ENCODE measurements around the gene DXO. TPM values are rescaled to one million over a fixed set of nuclear protein-coding genes. Genes with fewer than 3 reads are reported as not detected.
"Not testable (repeated sequence)": the region's sequence is repeated elsewhere in the genome, so short reads cannot be mapped to it uniquely, and the experiment has no call there.

The DXO gene
- total RNA-seq (10 to 100 TPM; 30.0 to 31.1 TPM), total RNA-seq (6.0 to 70.2 (median 21.7) reads per million in 172 experiments)
- 15.8 TPM for polyA plus RNA-seq (2013, experiment 1 of 2)
- 25.3 TPM for polyA plus RNA-seq (2013, experiment 2 of 2)

DNA sequence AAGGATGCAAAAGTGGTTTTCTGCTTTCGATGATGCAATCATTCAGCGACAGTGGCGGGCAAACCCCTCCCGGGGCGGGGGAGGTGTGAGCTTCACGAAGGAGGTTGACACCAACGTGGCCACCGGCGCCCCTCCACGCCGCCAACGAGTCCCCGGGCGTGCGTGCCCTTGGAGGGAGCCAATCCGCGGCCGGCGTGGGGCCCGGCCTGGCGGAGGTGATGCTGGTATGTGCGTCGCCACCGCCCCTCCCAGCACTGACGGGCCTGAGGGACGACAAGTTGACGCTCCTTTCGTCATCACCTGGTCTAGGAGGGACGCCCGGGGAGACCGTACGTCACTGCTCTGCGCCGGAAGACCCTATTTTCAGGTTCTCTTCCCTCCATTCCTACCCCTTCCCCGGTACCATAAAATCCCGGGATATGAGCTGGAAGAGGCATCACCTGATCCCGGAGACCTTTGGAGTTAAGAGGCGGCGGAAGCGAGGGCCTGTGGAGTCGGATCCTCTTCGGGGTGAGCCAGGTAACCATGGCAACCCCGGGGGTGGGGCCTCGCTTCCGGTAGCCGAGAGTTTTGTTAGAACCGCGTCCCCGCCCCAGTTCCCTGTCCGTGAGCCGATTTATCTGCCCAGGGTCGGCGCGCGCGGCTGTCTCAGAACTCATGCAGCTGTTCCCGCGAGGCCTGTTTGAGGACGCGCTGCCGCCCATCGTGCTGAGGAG lies at the start of gene DXO:
Gene DXO (minus strand): TSS at position 146 of the 716 bp plus-strand sequence. CDS start 463 bp downstream, outside the sequence.
- H3K36me3 Mint-ChIP-seq (ENCODE audit: low read depth): peaks cover 60% of the 10 kb centered on the region
- ATAC-seq (ENCODE audit: poor library complexity) (peak; percentile 91), DNase-seq (peak; percentile 87 to 99 (median 95))
- ChIA-PET POLR2A (interaction anchor here (0.6 to 6.7 kb wide), 28 partner anchors 8 to 1911 kb away, joined by 3 to 102 read pairs (median 4); partner anchors contain the start of genes APOM, ATF6B, BAG6 and CUTA), CTCF (interaction anchor here (1.0 to 1.5 kb wide), 2 partner anchors 20 to 74 kb away, joined by 4 to 7 read pairs; no protein-coding TSS in a partner anchor)
- H3K9me3 ChIP-seq (ENCODE audit: control insufficient read depth in 1 of 2, insufficient read depth in 1 of 2, low read length in 2 of 2): no peaks in the 10 kb centered on the region
- H3K36me3 ChIP-seq (ENCODE audit: insufficient read depth, low read length): peaks cover 35% of the 10 kb centered on the region
- peak within 1 kb of the TSS; percentile 84 for H3K4me3 ChIP-seq (ENCODE audit: low read length)
- H3K27ac Mint-ChIP-seq: peak within 1 kb of the TSS; percentile 100
- no peaks in the 10 kb centered on the region for H3K9me3 Mint-ChIP-seq
- peaks cover 6% of the 10 kb centered on the region for H3K27me3 Mint-ChIP-seq
- intact Hi-C loops (cut with DNase I, micrococcal nuclease): loop anchor here (1.0 to 10.0 kb wide), 3 partner anchors 13 to 817 kb away; partner anchors contain the start of genes SKIC2 (in 2 of the 2), AGPAT1 (in 1 of the 2), CCHCR1 (in 1 of the 2) and RNF5 (in 1 of the 2)
- no peaks in the 10 kb centered on the region for H3K27me3 ChIP-seq (ENCODE audit: control insufficient read depth in 1 of 2, insufficient read depth in 2 of 2, low read length in 2 of 2)
- TF ChIP-seq, protein P1, sequence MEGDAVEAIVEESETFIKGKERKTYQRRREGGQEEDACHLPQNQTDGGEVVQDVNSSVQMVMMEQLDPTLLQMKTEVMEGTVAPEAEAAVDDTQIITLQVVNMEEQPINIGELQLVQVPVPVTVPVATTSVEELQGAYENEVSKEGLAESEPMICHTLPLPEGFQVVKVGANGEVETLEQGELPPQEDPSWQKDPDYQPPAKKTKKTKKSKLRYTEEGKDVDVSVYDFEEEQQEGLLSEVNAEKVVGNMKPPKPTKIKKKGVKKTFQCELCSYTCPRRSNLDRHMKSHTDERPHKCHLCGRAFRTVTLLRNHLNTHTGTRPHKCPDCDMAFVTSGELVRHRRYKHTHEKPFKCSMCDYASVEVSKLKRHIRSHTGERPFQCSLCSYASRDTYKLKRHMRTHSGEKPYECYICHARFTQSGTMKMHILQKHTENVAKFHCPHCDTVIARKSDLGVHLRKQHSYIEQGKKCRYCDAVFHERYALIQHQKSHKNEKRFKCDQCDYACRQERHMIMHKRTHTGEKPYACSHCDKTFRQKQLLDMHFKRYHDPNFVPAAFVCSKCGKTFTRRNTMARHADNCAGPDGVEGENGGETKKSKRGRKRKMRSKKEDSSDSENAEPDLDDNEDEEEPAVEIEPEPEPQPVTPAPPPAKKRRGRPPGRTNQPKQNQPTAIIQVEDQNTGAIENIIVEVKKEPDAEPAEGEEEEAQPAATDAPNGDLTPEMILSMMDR (IDR thresholded peaks at IDR 0.05): no peak
- H3K27ac ChIP-seq (ENCODE audit: low read depth in 1 of 2, low read length in 2 of 2): peak within 1 kb of the TSS; percentile 99 to 100
- H3K4me3 Mint-ChIP-seq: peak within 1 kb of the TSS; percentile 100
- H3K4me1 ChIP-seq (ENCODE audit: insufficient read depth, low read length): peaks cover 32% of the 10 kb centered on the region
- H3K4me1 Mint-ChIP-seq (ENCODE audit: low read depth): peaks cover 34% of the 10 kb centered on the region

DNA sequence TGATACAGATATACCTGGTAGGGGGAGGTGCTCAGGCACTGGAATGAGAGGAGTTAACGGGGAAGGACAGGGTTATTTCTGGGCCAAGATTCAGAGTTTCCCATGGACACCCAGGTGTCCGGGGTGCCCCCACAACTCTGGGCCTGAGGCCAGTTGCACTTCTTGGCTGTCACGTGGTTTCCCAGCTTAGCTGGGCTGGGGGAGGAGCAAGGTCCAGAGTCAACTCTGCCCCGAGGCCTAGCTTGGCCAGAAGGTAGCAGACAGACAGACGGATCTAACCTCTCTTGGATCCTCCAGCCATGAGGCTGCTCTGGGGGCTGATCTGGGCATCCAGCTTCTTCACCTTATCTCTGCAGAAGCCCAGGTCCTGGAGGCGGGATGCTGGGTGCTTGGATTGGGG lies 42.6 kb upstream of the DXO start, which contains the start of gene C4B:
Gene C4B (plus strand): TSS at position 249 of the 400 bp plus-strand sequence. CDS start 51 bp downstream, at position 300.
- H3K4me1 Mint-ChIP-seq (ENCODE audit: low read depth); H3K4me1 ChIP-seq (ENCODE audit: insufficient read depth, low read length); H3K4me3 Mint-ChIP-seq; H3K36me3 Mint-ChIP-seq (ENCODE audit: low read depth); intact Hi-C loops (cut with DNase I, micrococcal nuclease); H3K27me3 ChIP-seq (ENCODE audit: control insufficient read depth in 1 of 2, insufficient read depth in 2 of 2, low read length in 2 of 2); H3K27me3 Mint-ChIP-seq; H3K4me3 ChIP-seq (ENCODE audit: low read length); H3K27ac ChIP-seq (ENCODE audit: low read depth in 1 of 2, low read length in 2 of 2); CTCF ChIA-PET; ATAC-seq (ENCODE audit: poor library complexity); POLR2A ChIA-PET; H3K9me3 Mint-ChIP-seq; H3K27ac Mint-ChIP-seq; DNase-seq; H3K9me3 ChIP-seq (ENCODE audit: control insufficient read depth in 1 of 2, insufficient read depth in 1 of 2, low read length in 2 of 2); H3K36me3 ChIP-seq (ENCODE audit: insufficient read depth, low read length): not testable (repeated sequence)

DNA sequence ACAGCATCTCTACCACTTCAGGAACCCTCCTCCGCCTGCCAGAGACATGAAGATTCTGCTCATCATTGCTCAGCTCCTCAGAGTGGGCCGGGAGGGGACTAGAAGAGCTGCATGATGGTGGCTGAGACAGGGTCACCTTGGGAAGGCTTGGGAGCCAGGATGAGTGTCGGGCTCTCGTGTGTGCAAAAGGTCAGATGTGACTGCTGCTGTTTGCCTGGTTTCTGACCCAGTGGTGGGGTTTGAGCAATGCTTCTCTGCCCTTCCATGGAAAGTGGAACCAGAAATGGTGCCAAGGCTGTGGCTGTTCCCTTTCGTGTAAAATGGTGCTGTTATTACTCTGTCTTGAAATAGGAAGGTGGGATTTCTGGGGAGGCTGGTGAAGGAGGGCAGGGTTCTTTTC lies 41.8 kb upstream of the DXO start:
- H3K27ac ChIP-seq (ENCODE audit: low read depth in 1 of 2, low read length in 2 of 2); H3K4me3 ChIP-seq (ENCODE audit: low read length); H3K4me1 ChIP-seq (ENCODE audit: insufficient read depth, low read length); DNase-seq; intact Hi-C loops (cut with DNase I, micrococcal nuclease); H3K27me3 ChIP-seq (ENCODE audit: control insufficient read depth in 1 of 2, insufficient read depth in 2 of 2, low read length in 2 of 2); H3K36me3 ChIP-seq (ENCODE audit: insufficient read depth, low read length); H3K9me3 ChIP-seq (ENCODE audit: control insufficient read depth in 1 of 2, insufficient read depth in 1 of 2, low read length in 2 of 2); H3K36me3 Mint-ChIP-seq (ENCODE audit: low read depth); ATAC-seq (ENCODE audit: poor library complexity); CTCF ChIA-PET; POLR2A ChIA-PET; H3K4me1 Mint-ChIP-seq (ENCODE audit: low read depth); H3K9me3 Mint-ChIP-seq; H3K27me3 Mint-ChIP-seq; H3K4me3 Mint-ChIP-seq; H3K27ac Mint-ChIP-seq: not testable (repeated sequence)

DNA sequence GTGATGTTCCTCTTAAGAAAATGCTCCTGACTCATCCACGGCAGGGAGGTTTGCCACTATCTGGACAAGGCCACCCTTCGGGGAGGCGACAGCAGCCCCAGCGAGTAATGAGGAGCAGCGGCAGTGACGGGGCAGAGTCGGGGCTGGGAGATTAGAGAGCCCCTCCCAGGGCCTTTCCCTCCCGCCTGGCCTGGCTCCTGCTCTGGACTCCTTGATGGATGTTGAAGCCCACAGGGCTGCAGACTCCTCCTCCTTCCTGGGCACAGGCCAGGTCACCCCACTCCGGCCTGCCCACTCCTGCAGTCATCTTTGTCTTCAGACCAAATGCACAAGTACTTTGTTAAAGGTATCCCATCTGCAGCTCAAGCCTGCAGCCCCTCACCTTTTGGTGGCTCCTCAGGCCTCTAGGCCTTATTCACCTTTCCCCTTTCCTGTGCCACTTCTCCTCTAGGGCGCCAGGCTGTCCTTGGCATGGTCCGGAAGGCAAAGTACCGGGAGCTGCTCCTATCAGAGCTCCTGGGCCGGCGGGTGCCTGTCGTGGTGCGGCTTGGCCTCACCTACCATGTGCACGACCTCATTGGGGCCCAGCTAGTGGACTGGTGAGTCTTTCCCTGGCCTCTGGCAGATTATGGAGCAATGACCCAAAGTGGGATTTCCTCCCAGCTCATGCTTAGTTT lies 41.1 kb upstream of the DXO start:
- H3K4me1 Mint-ChIP-seq (ENCODE audit: low read depth); H3K4me3 ChIP-seq (ENCODE audit: low read length); intact Hi-C loops (cut with DNase I, micrococcal nuclease); DNase-seq; H3K9me3 Mint-ChIP-seq; CTCF ChIA-PET; H3K36me3 Mint-ChIP-seq (ENCODE audit: low read depth); H3K36me3 ChIP-seq (ENCODE audit: insufficient read depth, low read length); H3K9me3 ChIP-seq (ENCODE audit: control insufficient read depth in 1 of 2, insufficient read depth in 1 of 2, low read length in 2 of 2); H3K27ac Mint-ChIP-seq; POLR2A ChIA-PET; H3K27me3 ChIP-seq (ENCODE audit: control insufficient read depth in 1 of 2, insufficient read depth in 2 of 2, low read length in 2 of 2); H3K27ac ChIP-seq (ENCODE audit: low read depth in 1 of 2, low read length in 2 of 2); H3K4me1 ChIP-seq (ENCODE audit: insufficient read depth, low read length); ATAC-seq (ENCODE audit: poor library complexity); H3K4me3 Mint-ChIP-seq; H3K27me3 Mint-ChIP-seq: not testable (repeated sequence)

DNA sequence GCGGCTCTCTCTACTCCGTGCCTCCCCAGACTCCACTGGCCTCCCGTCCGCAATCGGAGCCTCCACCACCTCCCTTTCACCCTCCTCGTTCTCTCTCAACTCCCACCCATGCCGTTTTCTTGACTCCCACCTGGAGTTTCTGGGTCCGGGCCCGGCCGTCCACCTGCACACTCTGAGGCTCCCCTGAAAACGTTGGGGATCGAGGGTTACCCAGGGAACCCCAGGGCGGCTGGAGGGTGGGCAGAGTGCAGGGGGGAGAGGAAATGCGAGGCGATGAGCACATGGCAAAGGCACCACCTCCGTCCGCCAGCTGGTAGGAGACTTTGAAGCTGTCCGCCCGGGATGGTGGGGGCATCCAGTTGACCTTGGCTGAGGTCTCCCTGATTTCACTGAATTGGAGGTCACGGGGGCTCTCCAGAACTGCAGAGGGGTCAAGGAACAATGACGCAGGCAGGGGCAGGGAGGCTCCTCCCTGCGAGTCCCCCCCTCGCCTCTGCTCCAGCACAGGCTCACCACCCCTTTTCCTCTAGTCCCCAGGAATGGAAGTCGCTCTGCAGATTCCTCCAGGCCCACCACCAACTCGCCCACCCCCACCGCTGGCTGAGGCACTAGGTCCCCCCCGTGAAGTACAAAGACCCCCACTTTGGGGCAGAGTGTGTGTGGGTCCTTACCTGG lies 39.1 kb upstream of the DXO start:
- H3K4me1 Mint-ChIP-seq (ENCODE audit: low read depth); H3K9me3 Mint-ChIP-seq; H3K36me3 ChIP-seq (ENCODE audit: insufficient read depth, low read length); ATAC-seq (ENCODE audit: poor library complexity); POLR2A ChIA-PET; H3K9me3 ChIP-seq (ENCODE audit: control insufficient read depth in 1 of 2, insufficient read depth in 1 of 2, low read length in 2 of 2); H3K27me3 Mint-ChIP-seq; H3K4me1 ChIP-seq (ENCODE audit: insufficient read depth, low read length); H3K27me3 ChIP-seq (ENCODE audit: control insufficient read depth in 1 of 2, insufficient read depth in 2 of 2, low read length in 2 of 2); H3K36me3 Mint-ChIP-seq (ENCODE audit: low read depth); H3K4me3 ChIP-seq (ENCODE audit: low read length); H3K27ac Mint-ChIP-seq; intact Hi-C loops (cut with DNase I, micrococcal nuclease); CTCF ChIA-PET; H3K4me3 Mint-ChIP-seq; H3K27ac ChIP-seq (ENCODE audit: low read depth in 1 of 2, low read length in 2 of 2): not testable (repeated sequence)
- peak in 1 of 14 experiments; percentile 4 for DNase-seq

DNA sequence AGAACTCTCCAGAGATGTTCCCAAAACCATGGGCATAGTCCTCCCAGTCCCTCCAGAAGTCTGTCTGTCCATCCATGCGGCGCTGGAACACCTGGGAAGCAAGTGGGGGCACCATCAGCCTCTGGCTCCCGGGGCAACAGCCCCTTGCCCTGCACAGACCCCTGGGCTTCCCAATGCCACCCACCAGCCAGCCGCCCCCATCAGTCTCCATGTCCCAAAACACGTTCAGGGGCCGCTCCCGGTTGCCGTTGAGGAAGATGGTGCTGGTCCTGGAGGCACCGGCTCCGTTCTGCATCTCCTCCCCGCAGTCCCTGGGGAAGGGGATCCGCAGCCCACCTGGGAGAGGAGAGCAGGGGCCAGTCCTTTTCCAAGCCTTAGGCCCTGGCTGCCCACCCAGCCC lies 37.6 kb upstream of the DXO start:
- H3K9me3 ChIP-seq (ENCODE audit: control insufficient read depth in 1 of 2, insufficient read depth in 1 of 2, low read length in 2 of 2); H3K4me1 ChIP-seq (ENCODE audit: insufficient read depth, low read length); H3K27ac ChIP-seq (ENCODE audit: low read depth in 1 of 2, low read length in 2 of 2); intact Hi-C loops (cut with DNase I, micrococcal nuclease); DNase-seq; H3K36me3 Mint-ChIP-seq (ENCODE audit: low read depth); POLR2A ChIA-PET; H3K4me3 ChIP-seq (ENCODE audit: low read length); H3K4me1 Mint-ChIP-seq (ENCODE audit: low read depth); H3K9me3 Mint-ChIP-seq; H3K36me3 ChIP-seq (ENCODE audit: insufficient read depth, low read length); H3K27me3 ChIP-seq (ENCODE audit: control insufficient read depth in 1 of 2, insufficient read depth in 2 of 2, low read length in 2 of 2); H3K27me3 Mint-ChIP-seq; H3K4me3 Mint-ChIP-seq; H3K27ac Mint-ChIP-seq; CTCF ChIA-PET; ATAC-seq (ENCODE audit: poor library complexity): not testable (repeated sequence)
